Karpas-422 (cell line): ENCODE measurements around the gene ZNF511. TPM values are rescaled to one million over a fixed set of nuclear protein-coding genes. Genes with fewer than 3 reads are reported as not detected.

Source experiments
- DNase-seq: peaks from one replicate; pipeline ENCODE4 v3.0.0-alpha.2; 2015
- H2AFZ ChIP-seq: fragments of 200-600 bp; sonication (generic); 2 replicates; pipeline ENCODE4 v1.6.1; 2014; ENCODE audit warnings: antibody characterized with exemption, low read length, mixed read lengths
- H3K27ac ChIP-seq: fragments of 200-600 bp; sonication (generic); 2 replicates; pipeline ENCODE4 v1.5.1; 2014; ENCODE audit warnings: mild to moderate bottlenecking, low read length, moderate library complexity
- H3K27me3 ChIP-seq: fragments of 200-600 bp; sonication (generic); 2 replicates; pipeline ENCODE4 v1.6.1; 2014; ENCODE audit warnings: low read length, mixed read lengths
- H3K36me3 ChIP-seq: fragments of 200-600 bp; sonication (generic); 2 replicates; pipeline ENCODE4 v1.6.1; 2014; ENCODE audit warnings: low read length, mixed read lengths; ENCODE audit not compliant: insufficient read depth
- H3K4me1 ChIP-seq: fragments of 200-600 bp; sonication (generic); 2 replicates; pipeline ENCODE4 v1.6.1; 2014; ENCODE audit warnings: mild to moderate bottlenecking, low read length, mixed read lengths
- H3K4me2 ChIP-seq: fragments of 200-600 bp; sonication (generic); 2 replicates; pipeline ENCODE4 v1.6.1; 2014; ENCODE audit warnings: low read length, low read depth, mild to moderate bottlenecking; ENCODE audit not compliant: poor library complexity, severe bottlenecking
- H3K4me3 ChIP-seq: fragments of 200-600 bp; sonication (generic); 2 replicates; pipeline ENCODE4 v1.5.1; 2014; ENCODE audit warnings: mild to moderate bottlenecking, antibody characterized with exemption, low read length, mixed read lengths
- H3K79me2 ChIP-seq: fragments of 200-600 bp; sonication (generic); 2 replicates; pipeline ENCODE4 v1.6.1; 2014; ENCODE audit warnings: mild to moderate bottlenecking, low read length, mixed read lengths
- H3K9ac ChIP-seq: fragments of 200-600 bp; sonication (generic); 2 replicates; pipeline ENCODE4 v1.6.0; 2014; ENCODE audit warnings: low read length
- H3K9me2 ChIP-seq: fragments of 200-600 bp; sonication (generic), shearing (Covaris generic); replicated peaks from 2 replicates; pipeline ENCODE4 v1.6.0; 2014; ENCODE audit warnings: mild to moderate bottlenecking, low read length, moderate library complexity; ENCODE audit not compliant: insufficient read depth
- H3K9me3 ChIP-seq: fragments of 300-700, 200-600 bp; sonication (generic); 2 replicates; pipeline ENCODE4 v1.6.1; 2014; ENCODE audit warnings: low read length, mixed read lengths
- H4K20me1 ChIP-seq: fragments of 200-600 bp; sonication (generic); 2 replicates; pipeline ENCODE4 v1.6.1; 2014; ENCODE audit warnings: mild to moderate bottlenecking, antibody characterized with exemption, low read length, low read depth; ENCODE audit not compliant: insufficient read depth
- total RNA-seq: library from RNA; depleted of rRNA; stranded (reverse); fragments of >200 nt; shearing (Covaris generic); gene quantifications from 2 replicates; pipeline ENCODE4 v1.2.3, GENCODE V29; 2014; ENCODE audit warnings: low replicate concordance

Gene ZNF511
- total RNA-seq, 1 experiment from 2014 or later, result 14.0 TPM

- peaks cover 16% of the 10 kb centered on the region; the same call in 1 of the 2 replicates for H4K20me1 ChIP-seq
These were observed 37.0 kb upstream of the ZNF511 start for GRCh38 chr10:133271521-133272300.

GRCh38 chr10:133272301-133272963 is 36.3 kb upstream of the ZNF511 start:
- Histone ChIP-seq H3K4me3 (no peak overlapping the region), H3K27ac (no peak overlapping the region), H3K36me3 (no peaks in the 10 kb centered on the region), H3K9ac (no peak overlapping the region), H2AFZ (no peak overlapping the region), H3K9me2 (no peaks in the 10 kb centered on the region), H3K4me2 (no peak overlapping the region), H3K27me3 (no peaks in the 10 kb centered on the region), H4K20me1 (peaks cover 16% of the 10 kb centered on the region; the same call in 1 of the 2 replicates), H3K4me1 (peaks cover 16% of the 10 kb centered on the region), H3K9me3 (no peaks in the 10 kb centered on the region), H3K79me2 (no peaks in the 10 kb centered on the region)
- no peak for DNase-seq

More at GRCh38 chr10:133271521-133272300, 37.0 kb upstream of the ZNF511 start:
- no peaks in the 10 kb centered on the region for H3K9me2 ChIP-seq
- H3K9ac ChIP-seq, result no peak overlapping the region
- H3K9me3 ChIP-seq, result no peaks in the 10 kb centered on the region
- H2AFZ ChIP-seq, result no peak overlapping the region
- H3K27me3 ChIP-seq, result no peaks in the 10 kb centered on the region
- H3K4me3 ChIP-seq, result no peak overlapping the region
- peaks cover 13% of the 10 kb centered on the region for H3K4me1 ChIP-seq
- no peak for DNase-seq
- H3K36me3 ChIP-seq, result no peaks in the 10 kb centered on the region
- no peak overlapping the region for H3K4me2 ChIP-seq
- no peaks in the 10 kb centered on the region for H3K79me2 ChIP-seq
- no peak overlapping the region for H3K27ac ChIP-seq

GRCh38 chr10:133272964-133273420 is 35.7 kb upstream of the ZNF511 start:
- peaks cover 16% of the 10 kb centered on the region; the same call in 1 of the 2 replicates for H4K20me1 ChIP-seq
- H3K9me3 ChIP-seq, result no peaks in the 10 kb centered on the region
- H3K27me3 ChIP-seq, result no peaks in the 10 kb centered on the region
- H3K27ac ChIP-seq, result no peak overlapping the region
- H3K4me3 ChIP-seq, result no peak overlapping the region
- H3K4me1 ChIP-seq, result peaks cover 16% of the 10 kb centered on the region
- no peak overlapping the region for H3K9ac ChIP-seq
- H3K36me3 ChIP-seq, result no peaks in the 10 kb centered on the region
- no peak overlapping the region for H3K4me2 ChIP-seq
- H3K9me2 ChIP-seq, result no peaks in the 10 kb centered on the region
- no peaks in the 10 kb centered on the region for H3K79me2 ChIP-seq
- DNase-seq, result no peak
- no peak overlapping the region for H2AFZ ChIP-seq

GRCh38 chr10:133273534-133274143 is 35.1 kb upstream of the ZNF511 start:
- Histone ChIP-seq H3K79me2 (no peaks in the 10 kb centered on the region), H3K4me2 (no peak overlapping the region), H3K9me3 (no peaks in the 10 kb centered on the region), H3K27me3 (no peaks in the 10 kb centered on the region), H3K9me2 (no peaks in the 10 kb centered on the region), H2AFZ (no peak overlapping the region), H3K27ac (no peak overlapping the region), H3K9ac (no peak overlapping the region), H3K4me1 (peaks cover 16% of the 10 kb centered on the region), H3K4me3 (no peak overlapping the region), H4K20me1 (peaks cover 21% of the 10 kb centered on the region; the same call in 1 of the 2 replicates), H3K36me3 (no peaks in the 10 kb centered on the region)
- DNase-seq, result no peak

GRCh38 chr10:133274751-133275683 is 33.7 kb upstream of the ZNF511 start:
- Histone ChIP-seq H4K20me1 (peaks cover 21% of the 10 kb centered on the region; the same call in 1 of the 2 replicates), H2AFZ (no peak overlapping the region), H3K9me3 (no peaks in the 10 kb centered on the region), H3K9me2 (no peaks in the 10 kb centered on the region), H3K4me2 (no peak overlapping the region), H3K36me3 (no peaks in the 10 kb centered on the region), H3K4me3 (no peak overlapping the region), H3K4me1 (peaks cover 16% of the 10 kb centered on the region), H3K27me3 (no peaks in the 10 kb centered on the region), H3K9ac (no peak overlapping the region), H3K79me2 (no peaks in the 10 kb centered on the region), H3K27ac (no peak overlapping the region)
- peak; percentile 46 for DNase-seq

- Histone ChIP-seq H2AFZ (no peak overlapping the region), H3K36me3 (no peaks in the 10 kb centered on the region), H3K4me1 (peaks cover 16% of the 10 kb centered on the region)
These were observed 33.0 kb upstream of the ZNF511 start for GRCh38 chr10:133275684-133276092.

GRCh38 chr10:133276100-133276434 is 32.6 kb upstream of the ZNF511 start:
- H3K4me1 ChIP-seq, result peaks cover 16% of the 10 kb centered on the region
- H2AFZ ChIP-seq, result no peak overlapping the region
- no peaks in the 10 kb centered on the region for H3K9me2 ChIP-seq
- no peaks in the 10 kb centered on the region for H3K79me2 ChIP-seq
- no peaks in the 10 kb centered on the region for H3K9me3 ChIP-seq
- H3K4me2 ChIP-seq, result peak overlapping the region; percentile 47
- no peak overlapping the region; the same call in 1 of the 2 replicates for H3K4me3 ChIP-seq
- peaks cover 21% of the 10 kb centered on the region; the same call in 1 of the 2 replicates for H4K20me1 ChIP-seq
- no peak overlapping the region for H3K27ac ChIP-seq
- no peaks in the 10 kb centered on the region for H3K27me3 ChIP-seq
- DNase-seq, result no peak
- H3K9ac ChIP-seq, result no peak overlapping the region
- H3K36me3 ChIP-seq, result no peaks in the 10 kb centered on the region

More at GRCh38 chr10:133275684-133276092, 33.0 kb upstream of the ZNF511 start:
- H3K79me2 ChIP-seq, result no peaks in the 10 kb centered on the region
- H3K9me3 ChIP-seq, result no peaks in the 10 kb centered on the region
- no peak overlapping the region for H3K4me2 ChIP-seq
- no peak overlapping the region for H3K9ac ChIP-seq
- no peaks in the 10 kb centered on the region for H3K27me3 ChIP-seq
- DNase-seq, result peak; percentile 66
- no peak overlapping the region for H3K4me3 ChIP-seq
- H4K20me1 ChIP-seq, result peaks cover 21% of the 10 kb centered on the region; the same call in 1 of the 2 replicates
- no peak overlapping the region for H3K27ac ChIP-seq
- no peaks in the 10 kb centered on the region for H3K9me2 ChIP-seq
